ENCODE data around the gene ANKRD44. TPM values are rescaled to one million over a fixed set of nuclear protein-coding genes. Genes with fewer than 3 reads are reported as not detected.

Gene ANKRD44
- total and polyA plus RNA-seq, 5 experiments from 2014 or later, result 85.8 to 279 (median 96.1) TPM

- POLR2A ChIA-PET, result no interaction called here
- DNase-seq (no peak), ATAC-seq (no peak)
These were observed 232.0 kb downstream of the ANKRD44 start for GRCh38 chr2:197078535-197078934.

GRCh38 chr2:197077336-197077735, 233.2 kb downstream of the ANKRD44 start:
- Mint-ChIP-seq H3K27ac (peak overlapping the region in 6 of 10 donors; percentile 33 to 73 (median 54)), H3K9me3 (peaks cover 0 to 6% (median 0%) of the 10 kb centered on the region in 9 donors), H3K27me3 (no peaks in the 10 kb centered on the region), H3K36me3 (peaks cover 42 to 93% (median 65%) of the 10 kb centered on the region in 3 donors), H3K4me1 (peaks cover 24 to 48% (median 38%) of the 10 kb centered on the region in 4 donors), H3K4me3 (no peak overlapping the region)
- DNase-seq, result no peak
- POLR2A ChIA-PET, result no interaction called here
- no peak for ATAC-seq

More at GRCh38 chr2:197078535-197078934, 232.0 kb downstream of the ANKRD44 start:
- H3K27me3 Mint-ChIP-seq, result no peaks in the 10 kb centered on the region
- peaks cover 16 to 41% (median 30%) of the 10 kb centered on the region in 4 donors for H3K4me1 Mint-ChIP-seq
- H3K27ac Mint-ChIP-seq, result peak overlapping the region in 6 of 10 donors; percentile 1 to 58 (median 46)
- H3K9me3 Mint-ChIP-seq, result peaks cover 0 to 6% (median 0%) of the 10 kb centered on the region in 9 donors
- H3K36me3 Mint-ChIP-seq, result peaks cover 36 to 94% (median 70%) of the 10 kb centered on the region in 3 donors
- peak overlapping the region in 1 of 10 donors; percentile 20 for H3K4me3 Mint-ChIP-seq

GRCh38 chr2:197076652-197077051, 233.9 kb downstream of the ANKRD44 start:
- Mint-ChIP-seq H3K9me3 (peaks cover 0 to 6% (median 0%) of the 10 kb centered on the region in 9 donors), H3K27me3 (no peaks in the 10 kb centered on the region), H3K4me1 (peaks cover 24 to 50% (median 41%) of the 10 kb centered on the region in 4 donors), H3K4me3 (no peak overlapping the region), H3K27ac (peak overlapping the region in 6 of 10 donors; percentile 29 to 84 (median 76)), H3K36me3 (peaks cover 42 to 94% (median 67%) of the 10 kb centered on the region in 3 donors)
- DNase-seq, result no peak
- no peak for ATAC-seq
- POLR2A ChIA-PET, result no interaction called here

GRCh38 chr2:197075754-197076337, 234.7 kb downstream of the ANKRD44 start:
- ATAC-seq (no peak), DNase-seq (peak in 3 of 10 donors; percentile 11 to 17 (median 16))
- Mint-ChIP-seq H3K36me3 (peaks cover 46 to 94% (median 71%) of the 10 kb centered on the region in 3 donors), H3K27ac (peak overlapping the region in 6 of 10 donors; percentile 9 to 76 (median 56)), H3K9me3 (peaks cover 0 to 6% (median 0%) of the 10 kb centered on the region in 9 donors), H3K4me3 (no peak overlapping the region), H3K27me3 (no peaks in the 10 kb centered on the region), H3K4me1 (peaks cover 30 to 58% (median 48%) of the 10 kb centered on the region in 4 donors)
- POLR2A ChIA-PET, result no interaction called here

- Mint-ChIP-seq H3K4me1 (peaks cover 33 to 64% (median 52%) of the 10 kb centered on the region in 4 donors), H3K27ac (no peak overlapping the region)
- POLR2A ChIA-PET, result no interaction called here
These were observed 235.3 kb downstream of the ANKRD44 start for GRCh38 chr2:197075281-197075680.

GRCh38 chr2:197073701-197074433, 236.7 kb downstream of the ANKRD44 start:
- DNase-seq (peak in 4 of 10 donors; percentile 3 to 53 (median 32)), ATAC-seq (peak; percentile 54 to 75)
- POLR2A ChIA-PET, result interaction anchor here (1.0 kb wide), 1 partner anchor 17 kb away, joined by 3 read pairs; no protein-coding TSS in a partner anchor
- H3K9me3 Mint-ChIP-seq, result peaks cover 0 to 10% (median 3%) of the 10 kb centered on the region in 9 donors
- H3K27me3 Mint-ChIP-seq, result no peaks in the 10 kb centered on the region
- H3K27ac Mint-ChIP-seq, result peak overlapping the region; percentile 29 to 88 (median 82)
- peaks cover 35 to 77% (median 61%) of the 10 kb centered on the region in 4 donors for H3K4me1 Mint-ChIP-seq
- peak overlapping the region in 8 of 10 donors; percentile 9 to 65 (median 25) for H3K4me3 Mint-ChIP-seq
- peaks cover 53 to 95% (median 74%) of the 10 kb centered on the region in 3 donors for H3K36me3 Mint-ChIP-seq

More at GRCh38 chr2:197075281-197075680, 235.3 kb downstream of the ANKRD44 start:
- peaks cover 44 to 94% (median 73%) of the 10 kb centered on the region in 3 donors for H3K36me3 Mint-ChIP-seq
- H3K9me3 Mint-ChIP-seq, result peaks cover 0 to 6% (median 0%) of the 10 kb centered on the region in 9 donors
- no peak for DNase-seq
- no peak for ATAC-seq
- H3K27me3 Mint-ChIP-seq, result no peaks in the 10 kb centered on the region
- no peak overlapping the region for H3K4me3 Mint-ChIP-seq

GRCh38 chr2:197073270-197073669, 237.3 kb downstream of the ANKRD44 start:
- H3K27ac Mint-ChIP-seq, result peak overlapping the region in 9 of 10 donors; percentile 29 to 88 (median 75)
- ATAC-seq, result no peak

GRCh38 chr2:197072533-197072932, 238.0 kb downstream of the ANKRD44 start:
- Mint-ChIP-seq H3K9me3 (peaks cover 0 to 9% (median 3%) of the 10 kb centered on the region in 9 donors), H3K4me1 (peaks cover 35 to 77% (median 67%) of the 10 kb centered on the region in 4 donors)

More at GRCh38 chr2:197073270-197073669, 237.3 kb downstream of the ANKRD44 start:
- H3K4me1 Mint-ChIP-seq, result peaks cover 35 to 77% (median 67%) of the 10 kb centered on the region in 4 donors
- POLR2A ChIA-PET, result interaction anchor here (1.0 to 1.1 kb wide), 2 partner anchors 16 to 22 kb away, joined by 3 to 4 read pairs; no protein-coding TSS in a partner anchor
- H3K4me3 Mint-ChIP-seq, result peak overlapping the region in 7 of 10 donors; percentile 3 to 60 (median 22)
- peaks cover 48 to 95% (median 74%) of the 10 kb centered on the region in 3 donors for H3K36me3 Mint-ChIP-seq
- no peak for DNase-seq
- peaks cover 0 to 10% (median 3%) of the 10 kb centered on the region in 9 donors for H3K9me3 Mint-ChIP-seq
- no peaks in the 10 kb centered on the region for H3K27me3 Mint-ChIP-seq

GRCh38 chr2:197071790-197072436, 238.7 kb downstream of the ANKRD44 start:
- H3K36me3 Mint-ChIP-seq, result peaks cover 39 to 82% (median 65%) of the 10 kb centered on the region in 3 donors
- H3K4me3 Mint-ChIP-seq, result peak overlapping the region in 1 of 10 donors; percentile 42
- peak overlapping the region; percentile 29 to 89 (median 62) for H3K27ac Mint-ChIP-seq
- no peak for DNase-seq
- H3K9me3 Mint-ChIP-seq, result peaks cover 0 to 7% (median 3%) of the 10 kb centered on the region in 9 donors
- POLR2A ChIA-PET, result no interaction called here
- no peak for ATAC-seq
- H3K27me3 Mint-ChIP-seq, result no peaks in the 10 kb centered on the region
- peaks cover 35 to 77% (median 68%) of the 10 kb centered on the region in 4 donors for H3K4me1 Mint-ChIP-seq

More at GRCh38 chr2:197072533-197072932, 238.0 kb downstream of the ANKRD44 start:
- ATAC-seq (no peak), DNase-seq (no peak)
- Mint-ChIP-seq H3K27me3 (no peaks in the 10 kb centered on the region), H3K27ac (peak overlapping the region in 7 of 10 donors; percentile 16 to 83 (median 60)), H3K36me3 (peaks cover 46 to 89% (median 69%) of the 10 kb centered on the region in 3 donors), H3K4me3 (peak overlapping the region in 2 of 10 donors; percentile 17 to 60)
- POLR2A ChIA-PET, result interaction anchor here (1.1 kb wide), 1 partner anchor 21 kb away, joined by 4 read pairs; no protein-coding TSS in a partner anchor

GRCh38 chr2:197071213-197071612, 239.4 kb downstream of the ANKRD44 start:
- peak overlapping the region in 6 of 10 donors; percentile 1 to 42 (median 7) for H3K4me3 Mint-ChIP-seq
- DNase-seq, result no peak
- no peaks in the 10 kb centered on the region for H3K27me3 Mint-ChIP-seq
- H3K36me3 Mint-ChIP-seq, result peaks cover 35 to 82% (median 65%) of the 10 kb centered on the region in 3 donors
- H3K9me3 Mint-ChIP-seq, result peaks cover 0 to 5% (median 2%) of the 10 kb centered on the region in 9 donors
- peaks cover 34 to 76% (median 72%) of the 10 kb centered on the region in 4 donors for H3K4me1 Mint-ChIP-seq
- peak overlapping the region in 9 of 10 donors; percentile 29 to 89 (median 69) for H3K27ac Mint-ChIP-seq
- ATAC-seq, result no peak
- POLR2A ChIA-PET, result no interaction called here

- POLR2A ChIA-PET, result interaction anchor here (0.6 kb wide), 1 partner anchor 58 kb away, joined by 3 read pairs; no protein-coding TSS in a partner anchor
- Mint-ChIP-seq H3K4me3 (peak overlapping the region in 1 of 10 donors; percentile 41), H3K4me1 (peaks cover 38 to 80% (median 76%) of the 10 kb centered on the region in 4 donors), H3K27ac (peak overlapping the region; percentile 3 to 83 (median 50)), H3K36me3 (peaks cover 30 to 84% (median 71%) of the 10 kb centered on the region in 3 donors), H3K9me3 (peaks cover 0 to 5% (median under 1%) of the 10 kb centered on the region in 9 donors), H3K27me3 (no peaks in the 10 kb centered on the region)
- ATAC-seq, result no peak
- no peak for DNase-seq
These were observed 240.6 kb downstream of the ANKRD44 start for GRCh38 chr2:197069958-197070357.

Measured in naive thymus-derived CD8-positive, alpha-beta T cell (primary cell).